OCI-LY1 (cell line): ENCODE measurements around the gene IRF2.

Experiments used
- EZH2 ChIP-seq: fragments of 200-600 bp; sonication (generic), shearing (Covaris generic); IDR thresholded peaks from 2 replicates; pipeline ENCODE4 v1.8.0; 2017; ENCODE audit warnings: borderline replicate concordance, mixed run types, mild to moderate bottlenecking, antibody characterized with exemption, low read length, moderate library complexity, mixed read lengths
- TF ChIP-seq, protein P1 (sequence below): fragments of 200-600 bp; sonication (generic), shearing (Covaris generic); IDR thresholded peaks from 2 replicates; pipeline ENCODE4 v1.5.1; 2017; ENCODE audit warnings: mild to moderate bottlenecking, antibody characterized with exemption, low read length, moderate library complexity, mixed read lengths

DNA sequence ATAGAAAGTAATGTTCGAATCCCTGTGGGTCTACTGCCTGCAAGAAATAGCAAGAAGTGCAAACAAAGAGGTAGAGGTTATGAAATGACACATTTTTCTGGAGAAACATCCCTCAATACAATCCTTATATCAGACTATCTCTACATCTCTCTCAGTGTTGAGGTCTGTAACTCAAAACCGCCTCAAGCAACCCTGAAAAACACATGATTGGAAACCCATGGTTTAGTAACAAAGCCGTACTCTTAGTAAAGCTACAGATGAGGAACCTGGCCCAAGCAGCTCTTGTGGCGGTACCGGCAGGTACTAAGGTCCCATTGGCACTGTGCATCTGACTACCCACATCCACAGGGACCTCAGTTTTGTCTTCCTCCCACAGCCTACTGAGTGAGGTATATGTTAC is 53.9 kb downstream of the IRF2 start:
- TF ChIP-seq, protein P1, sequence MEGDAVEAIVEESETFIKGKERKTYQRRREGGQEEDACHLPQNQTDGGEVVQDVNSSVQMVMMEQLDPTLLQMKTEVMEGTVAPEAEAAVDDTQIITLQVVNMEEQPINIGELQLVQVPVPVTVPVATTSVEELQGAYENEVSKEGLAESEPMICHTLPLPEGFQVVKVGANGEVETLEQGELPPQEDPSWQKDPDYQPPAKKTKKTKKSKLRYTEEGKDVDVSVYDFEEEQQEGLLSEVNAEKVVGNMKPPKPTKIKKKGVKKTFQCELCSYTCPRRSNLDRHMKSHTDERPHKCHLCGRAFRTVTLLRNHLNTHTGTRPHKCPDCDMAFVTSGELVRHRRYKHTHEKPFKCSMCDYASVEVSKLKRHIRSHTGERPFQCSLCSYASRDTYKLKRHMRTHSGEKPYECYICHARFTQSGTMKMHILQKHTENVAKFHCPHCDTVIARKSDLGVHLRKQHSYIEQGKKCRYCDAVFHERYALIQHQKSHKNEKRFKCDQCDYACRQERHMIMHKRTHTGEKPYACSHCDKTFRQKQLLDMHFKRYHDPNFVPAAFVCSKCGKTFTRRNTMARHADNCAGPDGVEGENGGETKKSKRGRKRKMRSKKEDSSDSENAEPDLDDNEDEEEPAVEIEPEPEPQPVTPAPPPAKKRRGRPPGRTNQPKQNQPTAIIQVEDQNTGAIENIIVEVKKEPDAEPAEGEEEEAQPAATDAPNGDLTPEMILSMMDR: no peak
- no peak for TF ChIP-seq EZH2
